A549 (cell line): ENCODE data around the gene SOCS7. TPM values are rescaled to one million over a fixed set of nuclear protein-coding genes. Genes with fewer than 3 reads are reported as not detected.

Experiments used
- ATAC-seq, 2 experiments: fragments of 200-7000 bp in 1 of 2; fragments of >200 bp in 1 of 2; cut with Nextera tagmentation in 1 of 2; cut with Tn5 transposase in 1 of 2; 3 replicates each; pipeline versions ENCODE4 v1.8.0 to v1.9.1; 2018 to 2020; ENCODE audit warnings: mild to moderate bottlenecking in 1 of 2, moderate library complexity in 1 of 2
- CTCF ChIA-PET: fragments of 300-600 bp; sonication (Branson Sonifier 250); formaldehyde crosslinking; extraction: SDS; loops from one replicate; lab custom pipeline; 2021; ENCODE audit warnings: antibody characterized with exemption, inconsistent platforms; lab: Yijun Ruan, JAX
- POLR2A ChIA-PET: fragments of 350-600 bp; formaldehyde crosslinking; extraction: SDS; loops from one replicate; lab custom pipeline; 2021; ENCODE audit warnings: antibody characterized with exemption, inconsistent platforms; lab: Yijun Ruan, JAX
- DNase-seq, 2 experiments: peaks; one replicate each; pipeline versions ENCODE4 v3.0.0 to v3.0.0-alpha.2; 2011 to 2016; ENCODE audit warnings: low read depth in 1 of 2, low spot score in 1 of 2
- FAIRE-seq: peaks from 2 replicates; lab custom pipeline; 2011; peaks lifted over from hg19 to GRCh38; lab: Jason Lieb, UNC
- H3K27ac ChIP-seq, 2 experiments: fragments of >200 bp; sonication (Bioruptor Twin); formaldehyde crosslinking; 3 replicates each; pipeline ENCODE4 v1.5.1; 2016 to 2017
- H3K4me1 ChIP-seq: fragments of >200 bp; sonication (Bioruptor Twin); formaldehyde crosslinking; 3 replicates; pipeline ENCODE4 v1.6.1; 2016
- H3K4me2 ChIP-seq: fragments of >200 bp; sonication (Bioruptor Twin); formaldehyde crosslinking; 3 replicates; pipeline ENCODE4 v1.6.1; 2016
- H3K4me3 ChIP-seq: fragments of >200 bp; sonication (Bioruptor Twin); formaldehyde crosslinking; 3 replicates; pipeline ENCODE4 v1.5.1; 2016
- H3K9me3 ChIP-seq: fragments of >200 bp; sonication (Bioruptor Twin); formaldehyde crosslinking; 3 replicates; pipeline ENCODE4 v1.6.1; 2016
- BCL3 ChIP-seq: fragments of >200 bp; sonication (Bioruptor Twin); formaldehyde crosslinking; IDR thresholded peaks from 3 replicates; pipeline ENCODE4 v1.6.1; 2016
- CBX8 ChIP-seq: fragments of 200-600 bp; sonication (generic); IDR thresholded peaks from 2 replicates; pipeline ENCODE4 v1.6.1; 2016
- CEBPB ChIP-seq, 2 experiments: fragments of >200 bp in 1 of 2; sonication (Bioruptor Twin) in 1 of 2; formaldehyde crosslinking in 1 of 2; IDR thresholded peaks; 2 replicates each; pipeline ENCODE4 v1.6.1; 2012 to 2016
- EHF ChIP-seq: fragments of 250-450 bp; sonication (Bioruptor Pico); IDR thresholded peaks from 2 replicates; pipeline ENCODE4 v1.5.0; 2020; ENCODE audit warnings: mild to moderate bottlenecking
- EHMT2 ChIP-seq: fragments of 200-600 bp; sonication (generic); IDR thresholded peaks from 2 replicates; pipeline ENCODE4 v1.6.1; 2016; ENCODE audit warnings: antibody characterized with exemption, low read depth, mild to moderate bottlenecking, moderate library complexity
- GATA3 ChIP-seq: IDR thresholded peaks from 2 replicates; pipeline ENCODE4 v1.6.1; 2012; ENCODE audit warnings: borderline replicate concordance
- HES2 ChIP-seq: fragments of >200 bp; sonication (Bioruptor Twin); formaldehyde crosslinking; IDR thresholded peaks from 2 replicates; pipeline ENCODE4 v1.6.1; 2016
- HOXB13 ChIP-seq: fragments of 250-450 bp; sonication (Bioruptor Pico); IDR thresholded peaks from 2 replicates; pipeline ENCODE4 v1.5.0; 2020; ENCODE audit warnings: low read depth, mild to moderate bottlenecking, moderate library complexity
- HOXB5 ChIP-seq: fragments of 250-450 bp; sonication (Bioruptor Pico); IDR thresholded peaks from 2 replicates; pipeline ENCODE4 v1.5.0; 2020; ENCODE audit warnings: mild to moderate bottlenecking, moderate library complexity
- JUN ChIP-seq, 2 experiments: fragments of >200 bp; sonication (Bioruptor Twin); formaldehyde crosslinking; IDR thresholded peaks; 2 replicates in 1 of 2; 3 replicates in 1 of 2; pipeline ENCODE4 v1.6.1; 2016 to 2017
- JUNB ChIP-seq: fragments of >200 bp; sonication (Bioruptor Twin); formaldehyde crosslinking; IDR thresholded peaks from 2 replicates; pipeline ENCODE4 v1.6.1; 2016
- KDM1A ChIP-seq: fragments of 200-600 bp; sonication (generic); IDR thresholded peaks from 2 replicates; pipeline ENCODE4 v1.6.1; 2016; ENCODE audit warnings: low read depth, mild to moderate bottlenecking
- KDM5A ChIP-seq: fragments of 200-600 bp; sonication (generic); IDR thresholded peaks from 2 replicates; pipeline ENCODE4 v1.6.1; 2016; ENCODE audit warnings: antibody characterized with exemption, mild to moderate bottlenecking
- MAX ChIP-seq: IDR thresholded peaks from 2 replicates; pipeline ENCODE4 v1.6.1; 2012
- MAZ ChIP-seq: fragments of 150-350 bp; IDR thresholded peaks from 2 replicates; pipeline ENCODE4 v1.6.1; 2014; ENCODE audit warnings: antibody characterized with exemption, low read depth, low read length, borderline replicate concordance
- NR3C1 ChIP-seq: fragments of >200 bp; sonication (Bioruptor Twin); formaldehyde crosslinking; IDR thresholded peaks from 3 replicates; pipeline ENCODE4 v1.6.1; 2017
- POLR2AphosphoS2 ChIP-seq: conservative IDR thresholded peaks from 2 replicates; pipeline ENCODE4 v1.6.1; 2012; ENCODE audit warnings: low read length, improper control_type of control experiment, inconsistent platforms
- RCOR1 ChIP-seq: fragments of 150-350 bp; IDR thresholded peaks from 2 replicates; pipeline ENCODE4 v1.6.1; 2014; ENCODE audit warnings: antibody characterized with exemption, low read length, low read depth
- RFX5 ChIP-seq: fragments of 450-650 bp; IDR thresholded peaks from 2 replicates; pipeline ENCODE4 v1.7.1; 2014; ENCODE audit warnings: antibody characterized with exemption, mild to moderate bottlenecking, moderate library complexity
- RNF2 ChIP-seq: fragments of 200-600 bp; sonication (generic); IDR thresholded peaks from 2 replicates; pipeline ENCODE4 v1.6.1; 2016; ENCODE audit warnings: low read depth, mild to moderate bottlenecking, antibody characterized with exemption, moderate library complexity, borderline replicate concordance
- SMC3 ChIP-seq: fragments of >200 bp; sonication (Bioruptor Twin); formaldehyde crosslinking; IDR thresholded peaks from 3 replicates; pipeline ENCODE4 v1.6.1; 2018; ENCODE audit warnings: inconsistent platforms
- TP53 ChIP-seq: fragments of 250-450 bp; sonication (Bioruptor Pico); IDR thresholded peaks from 2 replicates; pipeline ENCODE4 v1.5.0; 2021; ENCODE audit warnings: mild to moderate bottlenecking, moderate library complexity
- USF2 ChIP-seq: fragments of 450-650 bp; IDR thresholded peaks from 2 replicates; pipeline ENCODE4 v1.6.1; 2014; ENCODE audit warnings: antibody characterized with exemption
- ZC3H11A ChIP-seq: fragments of 450-650 bp; IDR thresholded peaks from 2 replicates; pipeline ENCODE4 v1.6.1; 2014; ENCODE audit warnings: antibody characterized with exemption, mild to moderate bottlenecking
- WGBS: methylation state at CpG from one replicate; pipeline ENCODE4 v1.1.6; 2017; ENCODE audit errors: missing lambda C conversion rate; 5-methylcytosine and 5-hydroxymethylcytosine counted together
- polyA plus RNA-seq, 4 experiments: library from polyadenylated mRNA; depleted of rRNA in 3 of 4; stranded (reverse); fragments of >200 nt; fragmentation: RNase III in 1 of 4; extraction: RNeasy Plus Mini Kit Qiagen cat#74134 plus additional on column Dnase treatment in 1 of 4; gene quantifications; 2 replicates in 3 of 4; 3 replicates in 1 of 4; pipeline ENCODE4 v1.2.3, GENCODE V29; 2011 to 2017

Gene SOCS7
- polyA plus RNA-seq, 2 of the 4 experiments (the other 2 are of a cell fraction) = 14.4 to 20.6 TPM

GRCh38 chr17:38338053-38338452 is 13.6 kb upstream of the SOCS7 start:
- WGBS = 58% methylated on average over 5 of the region's 5 CpGs
- H3K4me3 ChIP-seq = no peak overlapping the region
- DNase-seq = no peak
- no peak for FAIRE-seq
- POLR2A ChIA-PET = no interaction called here
- CTCF ChIA-PET = interaction anchor here (1.0 to 30.7 kb wide), 3 partner anchors 5 to 22 kb away, joined by 3 to 675 read pairs (median 675); partner anchors contain the start of genes GPR179 and SOCS7
- H3K4me2 ChIP-seq = no peak overlapping the region
- H3K4me1 ChIP-seq = no peaks in the 10 kb centered on the region; the same call in 2 of the 3 replicates
- no peaks in the 10 kb centered on the region for H3K9me3 ChIP-seq
- ATAC-seq = no peak
- H3K27ac ChIP-seq = no peak overlapping the region
- TF ChIP-seq EHF (CRISPR knock-in tag) (no peak), TP53 (CRISPR knock-in tag) (no peak), KDM1A (no peak), SMC3 (no peak), RNF2 (no peak), ZC3H11A (no peak), HES2 (no peak), MAX (no peak), POLR2AphosphoS2 (no peak), NR3C1 (no peak)

- CTCF ChIA-PET = interaction anchor here (1.0 to 30.7 kb wide), 3 partner anchors 5 to 21 kb away, joined by 3 to 675 read pairs (median 675); partner anchors contain the start of genes GPR179 and SOCS7
Measured at GRCh38 chr17:38338535-38338934, 13.1 kb upstream of the SOCS7 start.

GRCh38 chr17:38339891-38340290 is 11.8 kb upstream of the SOCS7 start:
- no peak overlapping the region for H3K4me2 ChIP-seq
- H3K4me1 ChIP-seq = no peaks in the 10 kb centered on the region; the same call in 2 of the 3 replicates
- DNase-seq (no peak), FAIRE-seq (no peak), ATAC-seq (no peak)
- no peak overlapping the region for H3K27ac ChIP-seq
- CTCF ChIA-PET = interaction anchor here (1.2 to 30.7 kb wide), 4 partner anchors 3 to 328 kb away, joined by 4 to 675 read pairs (median 439); partner anchors contain the start of genes GPR179 and SOCS7
- no peak overlapping the region for H3K4me3 ChIP-seq
- TF ChIP-seq EHMT2 (no peak), RFX5 (no peak), HES2 (no peak), HOXB13 (CRISPR knock-in tag) (no peak), HOXB5 (CRISPR knock-in tag) (no peak)
- POLR2A ChIA-PET = no interaction called here
- no peaks in the 10 kb centered on the region for H3K9me3 ChIP-seq

More at GRCh38 chr17:38338535-38338934, 13.1 kb upstream of the SOCS7 start:
- POLR2A ChIA-PET = no interaction called here
- no peak for DNase-seq
- no peaks in the 10 kb centered on the region; the same call in 2 of the 3 replicates for H3K4me1 ChIP-seq
- no peak for TF ChIP-seq RNF2
- no peak for TF ChIP-seq HOXB13 (CRISPR knock-in tag)
- TF ChIP-seq JUN (IDR thresholded peaks at IDR 0.05) = no peak
- no peak for TF ChIP-seq NR3C1
- no peak for TF ChIP-seq CBX8
- TF ChIP-seq MAZ = no peak
- no peak for TF ChIP-seq RCOR1
- TF ChIP-seq USF2 = no peak
- TF ChIP-seq GATA3 = no peak
- no peak for TF ChIP-seq JUNB
- TF ChIP-seq HES2 = no peak
- no peak for TF ChIP-seq KDM5A
- TF ChIP-seq MAX = no peak
- TF ChIP-seq CEBPB (IDR thresholded peaks at IDR 0.05) = no peak
- no peak for TF ChIP-seq BCL3
- 67% methylated on average over 4 of the region's 4 CpGs for WGBS
- H3K4me2 ChIP-seq = no peak overlapping the region
- ATAC-seq = no peak
- no peak for FAIRE-seq
- no peak overlapping the region for H3K27ac ChIP-seq
- no peaks in the 10 kb centered on the region for H3K9me3 ChIP-seq
- no peak overlapping the region for H3K4me3 ChIP-seq
